Uterus (tissue), 2 donors: ENCODE measurements around the gene VSIG10L2.

Experiments used
- POLR2A ChIP-seq, 2 donors: fragments of 450-650 bp; IDR thresholded peaks; one replicate each; pipeline ENCODE4 v1.6.1; 2016; ENCODE audit warnings: antibody characterized with exemption in 2 of 2, mild to moderate bottlenecking in 1 of 2, moderate library complexity in 1 of 2
- TF ChIP-seq, protein P1 (sequence below), 4 experiments: fragments of 200-600 bp in 2 of 4; fragments of 450-650 bp in 2 of 4; sonication (generic) in 2 of 4; IDR thresholded peaks; one replicate each; pipeline ENCODE4 v1.5.1; 2016 to 2019; ENCODE audit warnings: antibody characterized with exemption in 4 of 4, mild to moderate bottlenecking in 2 of 4, moderate library complexity in 1 of 4

DNA sequence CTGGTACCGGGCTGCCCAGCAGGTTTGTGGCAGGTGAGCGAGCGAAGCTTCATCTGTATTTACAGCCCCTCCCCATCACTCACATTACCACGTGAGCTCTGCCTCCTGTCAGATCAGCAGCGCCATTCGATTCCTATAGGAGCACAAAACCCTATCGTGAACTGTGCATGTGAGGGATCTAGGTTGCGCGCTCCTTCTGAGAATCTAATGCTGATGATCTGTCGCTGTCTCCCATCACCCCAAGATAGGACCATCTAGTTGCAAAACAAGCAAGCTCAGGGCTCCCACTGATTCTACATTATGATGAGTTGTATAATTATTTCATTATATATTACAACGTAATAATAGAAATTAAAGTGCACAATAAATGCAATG is 15.8 kb upstream of the VSIG10L2 start:
- TF ChIP-seq, protein P1, sequence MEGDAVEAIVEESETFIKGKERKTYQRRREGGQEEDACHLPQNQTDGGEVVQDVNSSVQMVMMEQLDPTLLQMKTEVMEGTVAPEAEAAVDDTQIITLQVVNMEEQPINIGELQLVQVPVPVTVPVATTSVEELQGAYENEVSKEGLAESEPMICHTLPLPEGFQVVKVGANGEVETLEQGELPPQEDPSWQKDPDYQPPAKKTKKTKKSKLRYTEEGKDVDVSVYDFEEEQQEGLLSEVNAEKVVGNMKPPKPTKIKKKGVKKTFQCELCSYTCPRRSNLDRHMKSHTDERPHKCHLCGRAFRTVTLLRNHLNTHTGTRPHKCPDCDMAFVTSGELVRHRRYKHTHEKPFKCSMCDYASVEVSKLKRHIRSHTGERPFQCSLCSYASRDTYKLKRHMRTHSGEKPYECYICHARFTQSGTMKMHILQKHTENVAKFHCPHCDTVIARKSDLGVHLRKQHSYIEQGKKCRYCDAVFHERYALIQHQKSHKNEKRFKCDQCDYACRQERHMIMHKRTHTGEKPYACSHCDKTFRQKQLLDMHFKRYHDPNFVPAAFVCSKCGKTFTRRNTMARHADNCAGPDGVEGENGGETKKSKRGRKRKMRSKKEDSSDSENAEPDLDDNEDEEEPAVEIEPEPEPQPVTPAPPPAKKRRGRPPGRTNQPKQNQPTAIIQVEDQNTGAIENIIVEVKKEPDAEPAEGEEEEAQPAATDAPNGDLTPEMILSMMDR (IDR thresholded peaks at IDR 0.05) = no peak
- TF ChIP-seq POLR2A (IDR thresholded peaks at IDR 0.05) = no peak
